Neural progenitor cell (in vitro differentiated cells): ENCODE data around the gene STARD10. TPM values are rescaled to one million over a fixed set of nuclear protein-coding genes. Genes with fewer than 3 reads are reported as not detected.

ENCODE experiments used
- DNase-seq: peaks from one replicate; pipeline ENCODE4 v3.0.0-alpha.2; 2016; ENCODE audit warnings: low spot score
- H2AFZ ChIP-seq: fragments of 200-600 bp; sonication (generic); replicated peaks from 2 replicates; pipeline ENCODE4 v1.6.1; 2016; ENCODE audit warnings: antibody characterized with exemption
- H3F3A ChIP-seq: fragments of 200-600 bp; sonication (generic); 2 replicates; pipeline ENCODE4 v1.6.1; 2016; ENCODE audit warnings: antibody characterized with exemption, low read depth
- H3K27ac ChIP-seq: fragments of 200-600 bp; sonication (generic); 2 replicates; pipeline ENCODE4 v1.5.1; 2016; ENCODE audit warnings: mild to moderate bottlenecking
- H3K27me3 ChIP-seq: fragments of 200-600 bp; sonication (generic); 2 replicates; pipeline ENCODE4 v1.6.1; 2016; ENCODE audit warnings: mild to moderate bottlenecking, moderate library complexity
- H3K36me3 ChIP-seq: fragments of 200-600 bp; sonication (generic); 2 replicates; pipeline ENCODE4 v1.5.1; 2016
- H3K4me1 ChIP-seq: fragments of 200-600 bp; sonication (generic); 2 replicates; pipeline ENCODE4 v1.6.1; 2016; ENCODE audit warnings: mixed run types
- H3K4me2 ChIP-seq: fragments of 200-600 bp; sonication (generic); 2 replicates; pipeline ENCODE4 v1.6.1; 2016
- H3K4me3 ChIP-seq: fragments of 200-600 bp; sonication (generic); 2 replicates; pipeline ENCODE4 v1.5.1; 2016
- H3K79me2 ChIP-seq: fragments of 200-600 bp; sonication (generic); 2 replicates; pipeline ENCODE4 v1.6.1; 2016; ENCODE audit warnings: low read depth
- H3K9ac ChIP-seq: fragments of 200-600 bp; sonication (generic); 2 replicates; pipeline ENCODE4 v1.6.1; 2016
- H3K9me3 ChIP-seq: fragments of 200-600 bp; sonication (generic); 2 replicates; pipeline ENCODE4 v1.5.1; 2016; ENCODE audit warnings: low read depth
- H4K20me1 ChIP-seq: fragments of 200-600 bp; sonication (generic); 2 replicates; pipeline ENCODE4 v1.6.1; 2016; ENCODE audit warnings: low read depth
- H3K27ac Mint-ChIP-seq: 3 replicates; pipeline ENCODE4 v1.8.0; 2021; ENCODE audit warnings: mixed read lengths
- H3K27me3 Mint-ChIP-seq: 2 replicates; pipeline ENCODE4 v1.8.0; 2022; ENCODE audit warnings: low read depth, mild to moderate bottlenecking, inconsistent platforms, moderate library complexity, mixed read lengths; ENCODE audit not compliant: insufficient read depth
- H3K36me3 Mint-ChIP-seq: 3 replicates; pipeline ENCODE4 v1.8.0; 2021; ENCODE audit warnings: mixed read lengths
- H3K4me1 Mint-ChIP-seq: 3 replicates; pipeline ENCODE4 v1.8.0; 2021; ENCODE audit warnings: mixed read lengths
- H3K4me3 Mint-ChIP-seq: 3 replicates; pipeline ENCODE4 v1.8.0; 2021; ENCODE audit warnings: mild to moderate bottlenecking, moderate library complexity, mixed read lengths
- H3K9me3 Mint-ChIP-seq: 3 replicates; pipeline ENCODE4 v1.8.0; 2020; ENCODE audit warnings: mixed read lengths
- CTCF ChIP-seq: fragments of 200-600 bp; sonication (generic); IDR thresholded peaks from 2 replicates; pipeline ENCODE4 v1.5.1; 2017; ENCODE audit warnings: antibody characterized with exemption, mild to moderate bottlenecking
- EZH2 ChIP-seq: fragments of 200-600 bp; sonication (generic); IDR thresholded peaks from 2 replicates; pipeline ENCODE4 v1.6.1; 2017; ENCODE audit warnings: antibody characterized with exemption, mild to moderate bottlenecking, moderate library complexity
- EZH2phosphoT487 ChIP-seq: fragments of 200-600 bp; sonication (generic); IDR thresholded peaks from 2 replicates; pipeline ENCODE4 v1.6.1; 2017; ENCODE audit warnings: antibody characterized with exemption
- total RNA-seq: library from RNA; depleted of rRNA; stranded (reverse); fragments of >200 nt; gene quantifications from 2 replicates; pipeline ENCODE4 v1.2.3, GENCODE V29; 2015; ENCODE audit warnings: low replicate concordance

The STARD10 gene
- total RNA-seq, 1 donor from 2014 or later = 13.0 TPM

GRCh38 chr11:72739240-72740059 lies 54.4 kb downstream of the STARD10 start:
- Histone ChIP-seq H3K9ac (no peak overlapping the region), H2AFZ (no peak overlapping the region), H3K27me3 (no peaks in the 10 kb centered on the region), H3K36me3 (no peaks in the 10 kb centered on the region), H3K4me3 (no peak overlapping the region), H3K27ac (no peak overlapping the region), H3K9me3 (no peaks in the 10 kb centered on the region), H3F3A (no peaks in the 10 kb centered on the region), H3K79me2 (peaks cover 6% of the 10 kb centered on the region), H3K4me2 (no peak overlapping the region), H4K20me1 (peaks cover under 1% of the 10 kb centered on the region), H3K4me1 (peaks cover 10% of the 10 kb centered on the region)
- Mint-ChIP-seq H3K36me3 (no peaks in the 10 kb centered on the region), H3K4me1 (peaks cover 39% of the 10 kb centered on the region), H3K27ac (no peak overlapping the region), H3K9me3 (no peaks in the 10 kb centered on the region), H3K4me3 (no peak overlapping the region), H3K27me3 (no peaks in the 10 kb centered on the region)
- TF ChIP-seq CTCF (no peak), EZH2 (no peak), EZH2phosphoT487 (no peak)
- no peak for DNase-seq

- peaks cover 6% of the 10 kb centered on the region for H3K79me2 ChIP-seq
- H3K9ac ChIP-seq = no peak overlapping the region
- no peak for DNase-seq
- H3K9me3 ChIP-seq = no peaks in the 10 kb centered on the region
- H2AFZ ChIP-seq = no peak overlapping the region
- H3K9me3 Mint-ChIP-seq = no peaks in the 10 kb centered on the region
- no peaks in the 10 kb centered on the region for H3K27me3 Mint-ChIP-seq
- H3K27ac ChIP-seq = no peak overlapping the region
- no peaks in the 10 kb centered on the region for H3K27me3 ChIP-seq
- no peaks in the 10 kb centered on the region for H3K36me3 Mint-ChIP-seq
- no peaks in the 10 kb centered on the region for H3K36me3 ChIP-seq
- peaks cover 33% of the 10 kb centered on the region for H3K4me1 Mint-ChIP-seq
- H3K4me3 Mint-ChIP-seq = no peak overlapping the region
- H3K4me2 ChIP-seq = no peak overlapping the region
- H3K27ac Mint-ChIP-seq = peak overlapping the region; percentile 14
- peaks cover 10% of the 10 kb centered on the region for H3K4me1 ChIP-seq
- H4K20me1 ChIP-seq = peaks cover 4% of the 10 kb centered on the region
- H3F3A ChIP-seq = no peaks in the 10 kb centered on the region
- no peak for TF ChIP-seq CTCF
- TF ChIP-seq EZH2phosphoT487 = no peak
- no peak for TF ChIP-seq EZH2
- no peak overlapping the region for H3K4me3 ChIP-seq
Observed at GRCh38 chr11:72738199-72739141, 55.4 kb downstream of the STARD10 start.

- H3K4me3 Mint-ChIP-seq = no peak overlapping the region
- Histone ChIP-seq H3K4me2 (no peak overlapping the region), H3K4me1 (peaks cover 10% of the 10 kb centered on the region), H3K79me2 (peaks cover 6% of the 10 kb centered on the region), H3K27me3 (no peaks in the 10 kb centered on the region), H3K9ac (no peak overlapping the region), H3K36me3 (no peaks in the 10 kb centered on the region), H4K20me1 (peaks cover 4% of the 10 kb centered on the region), H2AFZ (no peak overlapping the region), H3F3A (no peaks in the 10 kb centered on the region), H3K4me3 (no peak overlapping the region), H3K9me3 (no peaks in the 10 kb centered on the region), H3K27ac (no peak overlapping the region)
- H3K36me3 Mint-ChIP-seq = no peaks in the 10 kb centered on the region
- H3K9me3 Mint-ChIP-seq = no peaks in the 10 kb centered on the region
- no peaks in the 10 kb centered on the region for H3K27me3 Mint-ChIP-seq
- TF ChIP-seq CTCF (no peak), EZH2phosphoT487 (no peak), EZH2 (no peak)
- H3K27ac Mint-ChIP-seq = no peak overlapping the region
- DNase-seq = no peak
- peaks cover 29% of the 10 kb centered on the region for H3K4me1 Mint-ChIP-seq
Observed at GRCh38 chr11:72737336-72737735, 56.5 kb downstream of the STARD10 start.
